Medulla oblongata (tissue), 1 donor: ENCODE measurements around the gene SLC6A7.
"Not testable (repeated sequence)": the region's sequence is repeated elsewhere in the genome, so short reads cannot be mapped to it uniquely, and the experiment has no call there.

ENCODE experiments used
- DNase-seq: peaks from one replicate; pipeline ENCODE4 v3.0.0-alpha.2; 2015; ENCODE audit errors: extremely low spot score

The SLC6A7 gene

GRCh38 chr5:150241298-150242160, 51.7 kb downstream of the SLC6A7 start:
- DNase-seq, result no peak

- DNase-seq, result no peak
These were observed 52.5 kb downstream of the SLC6A7 start for GRCh38 chr5:150242251-150242894.

- no peak for DNase-seq
These were observed 53.7 kb downstream of the SLC6A7 start for GRCh38 chr5:150243590-150243989.

- peak; percentile 15 for DNase-seq
These were observed 54.3 kb downstream of the SLC6A7 start for GRCh38 chr5:150244209-150244608.

- no peak for DNase-seq
These were observed 55.4 kb downstream of the SLC6A7 start for GRCh38 chr5:150245111-150245789.

GRCh38 chr5:150245808-150246207, 55.9 kb downstream of the SLC6A7 start:
- DNase-seq, result no peak

GRCh38 chr5:150246429-150246828, 56.6 kb downstream of the SLC6A7 start:
- no peak for DNase-seq

GRCh38 chr5:150246835-150247234, 57.0 kb downstream of the SLC6A7 start:
- no peak for DNase-seq

GRCh38 chr5:150247726-150248125, 57.9 kb downstream of the SLC6A7 start:
- no peak for DNase-seq

- not testable (repeated sequence) for DNase-seq
These were observed 58.6 kb downstream of the SLC6A7 start for GRCh38 chr5:150248493-150248892.

GRCh38 chr5:150248946-150249345, 59.1 kb downstream of the SLC6A7 start:
- DNase-seq, result no peak

- no peak for DNase-seq
These were observed 59.9 kb downstream of the SLC6A7 start for GRCh38 chr5:150249744-150250143.

GRCh38 chr5:150251504-150251903, 61.6 kb downstream of the SLC6A7 start:
- DNase-seq, result no peak

- no peak for DNase-seq
These were observed 62.6 kb downstream of the SLC6A7 start for GRCh38 chr5:150252489-150252888.

GRCh38 chr5:150253416-150254208, 63.8 kb downstream of the SLC6A7 start:
- no peak for DNase-seq

GRCh38 chr5:150254363-150254762, 64.5 kb downstream of the SLC6A7 start:
- no peak for DNase-seq

- no peak for DNase-seq
These were observed 64.9 kb downstream of the SLC6A7 start for GRCh38 chr5:150254774-150255173.

- DNase-seq, result no peak
These were observed 66.0 kb downstream of the SLC6A7 start for GRCh38 chr5:150255659-150256409.

- DNase-seq, result no peak
These were observed 66.7 kb downstream of the SLC6A7 start for GRCh38 chr5:150256410-150257064.

GRCh38 chr5:150257424-150257823, 67.6 kb downstream of the SLC6A7 start:
- DNase-seq, result no peak

- no peak for DNase-seq
These were observed 68.3 kb downstream of the SLC6A7 start for GRCh38 chr5:150258130-150258529.
